HG03039 (cell line): ENCODE results near the gene CFAP46.
"Not testable (repeated sequence)": the region's sequence is repeated elsewhere in the genome, so short reads cannot be mapped to it uniquely, and the experiment has no call there.

ENCODE experiments used
- ATAC-seq: cut with Tn5 transposase; IDR thresholded peaks from one replicate; pipeline ENCODE4 v1.9.1; 2021; ENCODE audit warnings: mild to moderate bottlenecking, moderate library complexity; ENCODE audit not compliant: unreplicated experiment

CFAP46 gene

DNA sequence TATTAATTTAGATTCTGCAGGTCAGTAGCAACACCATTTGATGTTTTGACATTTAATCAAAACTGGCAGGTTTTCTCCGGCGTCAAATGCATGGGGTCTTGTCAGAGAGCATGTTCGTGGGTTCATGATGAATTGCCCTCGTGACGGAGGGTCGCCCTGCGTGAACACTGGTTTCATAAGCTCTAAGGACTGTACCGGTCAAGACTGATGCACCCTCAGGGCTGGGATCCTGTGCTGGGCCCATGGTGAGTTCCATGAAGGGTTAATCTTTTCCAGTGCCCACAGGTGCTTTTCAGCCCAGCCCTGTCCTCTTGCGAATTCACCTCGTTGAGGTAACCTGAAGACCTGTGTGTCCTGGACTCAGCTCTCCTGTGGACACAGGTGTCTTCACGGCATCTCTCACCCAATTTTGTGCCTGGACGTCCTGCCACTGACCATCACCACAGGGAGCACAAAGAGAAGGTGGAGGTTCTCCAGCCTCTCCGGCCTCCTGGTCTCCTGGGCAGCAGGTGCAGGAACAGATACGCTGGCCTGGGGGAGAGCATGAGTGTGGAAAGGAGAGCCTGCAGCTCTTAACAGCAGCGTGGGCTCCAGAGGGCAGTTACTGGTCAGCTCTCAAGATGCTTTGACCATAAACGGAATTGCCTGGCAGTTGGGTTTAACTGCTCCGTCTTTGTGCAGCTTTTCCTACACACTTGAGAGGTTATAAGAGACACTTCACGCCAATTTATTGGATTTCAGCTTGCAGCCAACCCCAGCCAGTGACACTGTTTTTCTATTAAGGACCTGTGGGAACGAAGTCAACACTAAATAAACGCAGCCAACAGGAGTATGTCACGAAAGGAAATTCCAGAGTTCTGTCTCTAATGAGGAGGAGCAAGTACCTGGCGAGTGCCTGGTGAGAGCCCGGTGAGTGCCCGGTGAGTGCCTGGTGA is 37.4 kb upstream of the CFAP46 start:
- no peak for ATAC-seq

DNA sequence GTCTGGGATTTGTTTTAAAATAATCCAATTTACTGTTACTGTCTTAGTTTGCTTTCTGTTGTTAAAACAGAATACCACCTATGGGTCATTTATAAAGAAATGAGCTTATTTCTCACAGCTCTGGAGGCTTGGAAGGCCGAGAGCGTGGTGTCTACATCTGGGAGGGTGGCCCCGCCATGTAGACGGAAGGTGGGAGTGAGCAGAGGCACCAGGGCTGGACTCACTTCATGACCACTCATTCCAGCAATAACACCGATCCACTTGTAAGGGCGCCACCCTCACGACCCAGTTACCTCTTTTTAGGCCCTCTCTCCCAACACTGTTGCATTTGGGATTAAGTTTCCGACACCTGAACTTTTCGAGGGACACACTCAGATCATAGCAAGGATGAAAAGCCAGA is 36.2 kb upstream of the CFAP46 start:
- ATAC-seq, result no peak

DNA sequence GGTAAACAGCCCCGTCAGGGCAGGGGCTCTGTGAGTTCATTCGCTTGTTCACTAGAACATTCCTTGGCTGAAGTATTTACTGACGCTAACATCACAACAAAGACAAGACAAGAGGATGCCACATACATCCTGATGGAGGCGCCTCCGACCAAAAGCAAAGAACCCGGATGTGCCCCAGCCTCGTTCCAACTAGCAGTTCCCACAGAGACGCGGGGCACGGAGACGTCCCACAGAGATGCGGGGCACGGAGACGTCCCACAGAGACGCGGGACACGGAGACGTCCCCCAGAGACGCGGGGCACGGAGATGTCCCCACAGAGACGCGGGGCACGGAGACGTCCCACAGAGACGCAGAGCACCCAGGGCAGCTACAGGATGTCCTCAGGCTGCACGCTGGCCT is 35.4 kb upstream of the CFAP46 start:
- no peak for ATAC-seq

- ATAC-seq, result no peak
Measured at GRCh38 chr10:132977076-132977475, 34.7 kb upstream of the CFAP46 start.

DNA sequence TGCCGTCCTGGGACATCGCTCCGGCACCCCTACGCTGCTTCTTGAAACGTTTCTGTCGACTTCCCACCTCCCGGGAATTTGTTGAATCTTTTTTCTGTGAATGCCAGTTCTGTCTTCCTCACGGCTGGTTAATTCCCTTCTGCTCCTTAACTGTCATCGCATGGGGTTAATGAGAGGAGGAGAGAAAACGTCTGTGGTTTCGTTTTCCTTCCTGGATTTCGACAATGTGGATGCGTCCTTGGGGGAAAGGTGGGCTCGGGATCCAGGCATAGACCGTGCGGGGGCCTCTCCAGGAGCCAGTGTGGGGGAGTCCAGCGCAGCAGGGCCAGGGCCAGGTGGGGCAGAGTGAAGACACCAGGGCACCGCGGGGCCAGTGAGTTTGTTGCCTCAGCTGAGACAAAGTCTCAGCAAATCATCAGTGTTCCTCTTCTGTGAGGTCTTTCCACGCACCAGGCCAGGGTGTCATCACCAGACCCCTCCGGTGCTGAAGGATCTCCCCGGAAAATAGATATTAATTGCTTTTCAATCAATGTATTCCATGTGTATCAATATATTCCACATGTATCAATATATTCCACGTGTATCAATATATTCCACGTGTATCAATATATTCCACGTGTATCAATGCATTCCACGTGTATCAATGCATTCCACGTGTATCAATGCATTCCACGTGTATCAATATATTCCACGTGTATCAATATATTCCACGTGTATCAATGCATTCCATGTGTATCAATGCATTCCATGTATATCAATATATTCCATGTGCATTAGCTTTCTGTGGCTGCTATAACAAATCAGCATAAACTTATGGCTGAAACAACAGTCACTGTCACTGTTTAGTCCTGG is 33.7 kb upstream of the CFAP46 start:
- no peak for ATAC-seq

DNA sequence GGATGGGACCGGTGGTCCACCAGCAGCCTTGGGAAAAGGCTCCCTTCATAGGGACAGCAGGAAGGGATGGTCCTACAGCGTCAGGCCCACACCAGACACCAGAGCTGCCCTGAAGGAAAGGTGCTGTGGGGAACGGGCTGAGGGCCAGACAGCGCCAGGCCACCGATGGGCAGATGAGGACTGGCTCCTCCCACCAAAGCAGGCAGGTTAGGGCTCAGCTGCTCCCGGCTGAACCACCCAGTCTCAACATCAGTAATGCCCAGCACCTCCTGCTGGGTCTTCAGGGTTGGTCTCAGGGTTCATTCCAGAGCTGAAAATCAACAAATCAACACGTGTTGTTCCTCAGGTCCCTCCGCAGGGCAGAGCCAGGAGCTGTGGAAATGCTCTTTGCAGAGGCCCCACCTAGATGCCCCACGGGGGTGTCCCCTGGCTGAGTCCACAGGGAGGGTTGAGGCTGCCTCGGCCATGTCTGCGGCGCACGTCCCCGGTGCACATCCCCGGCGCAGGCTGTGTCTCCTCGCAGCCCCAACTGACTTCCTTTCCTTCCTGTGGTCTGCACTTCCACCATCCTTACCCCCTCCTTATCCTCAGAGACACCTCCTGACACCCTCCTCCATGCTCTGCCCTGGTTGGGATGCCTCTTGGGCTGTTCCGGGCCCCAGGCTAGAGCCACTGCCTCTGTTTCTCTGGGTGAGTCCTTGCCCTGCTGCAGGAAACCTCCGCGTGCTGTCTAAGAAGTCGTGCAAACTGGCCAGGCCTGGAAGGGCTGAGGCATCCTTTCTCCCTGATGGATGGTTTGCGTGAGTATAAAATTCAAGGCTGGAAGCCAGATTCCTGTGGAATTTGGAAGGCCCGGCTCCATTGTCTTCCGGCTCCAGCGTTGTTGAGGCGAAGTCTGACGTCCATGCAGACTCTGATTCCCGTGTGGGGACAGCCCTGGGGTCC is 32.8 kb upstream of the CFAP46 start:
- no peak for ATAC-seq

- no peak for ATAC-seq
Measured at GRCh38 chr10:132974249-132974796, 32.0 kb upstream of the CFAP46 start.

GRCh38 chr10:132973903-132974241 is 31.5 kb upstream of the CFAP46 start:
- no peak for ATAC-seq

GRCh38 chr10:132972986-132973902 is 30.9 kb upstream of the CFAP46 start:
- ATAC-seq, result no peak

GRCh38 chr10:132972149-132972985 is 30.0 kb upstream of the CFAP46 start:
- no peak for ATAC-seq

DNA sequence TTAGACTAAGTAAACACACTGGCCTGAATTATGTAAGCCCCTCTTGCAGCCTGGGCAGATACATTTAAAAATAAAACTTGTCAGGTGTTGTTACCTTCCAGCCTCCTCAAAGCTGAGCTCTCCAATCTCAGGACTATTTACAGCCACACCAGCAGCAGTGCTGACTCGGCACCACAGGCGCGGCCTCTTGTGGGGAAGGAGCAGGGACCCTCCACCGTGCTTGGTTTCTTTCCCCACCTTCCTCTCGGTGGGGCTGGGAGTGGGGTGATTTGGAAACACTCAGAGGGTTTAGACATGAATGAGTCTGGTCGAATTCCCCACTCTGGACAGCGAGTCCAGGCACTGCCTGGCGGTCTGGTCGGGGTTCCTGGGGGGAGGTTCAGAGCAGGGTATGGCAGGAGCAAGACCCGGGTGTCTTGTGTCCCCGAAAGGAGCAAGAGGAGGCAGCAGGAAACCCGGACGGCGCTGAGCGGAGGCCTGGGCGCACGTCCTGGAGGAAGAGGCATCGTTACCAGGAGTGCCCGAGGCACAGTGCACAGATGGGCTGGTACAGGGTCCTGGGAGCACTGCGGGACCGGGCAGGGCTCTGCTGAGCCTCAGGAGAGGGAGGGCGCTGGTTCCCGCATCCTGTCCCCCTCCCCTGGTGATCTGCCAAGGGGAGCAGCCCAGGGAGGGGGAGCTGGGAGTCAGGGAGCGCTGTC is 29.2 kb upstream of the CFAP46 start:
- ATAC-seq, result no peak

DNA sequence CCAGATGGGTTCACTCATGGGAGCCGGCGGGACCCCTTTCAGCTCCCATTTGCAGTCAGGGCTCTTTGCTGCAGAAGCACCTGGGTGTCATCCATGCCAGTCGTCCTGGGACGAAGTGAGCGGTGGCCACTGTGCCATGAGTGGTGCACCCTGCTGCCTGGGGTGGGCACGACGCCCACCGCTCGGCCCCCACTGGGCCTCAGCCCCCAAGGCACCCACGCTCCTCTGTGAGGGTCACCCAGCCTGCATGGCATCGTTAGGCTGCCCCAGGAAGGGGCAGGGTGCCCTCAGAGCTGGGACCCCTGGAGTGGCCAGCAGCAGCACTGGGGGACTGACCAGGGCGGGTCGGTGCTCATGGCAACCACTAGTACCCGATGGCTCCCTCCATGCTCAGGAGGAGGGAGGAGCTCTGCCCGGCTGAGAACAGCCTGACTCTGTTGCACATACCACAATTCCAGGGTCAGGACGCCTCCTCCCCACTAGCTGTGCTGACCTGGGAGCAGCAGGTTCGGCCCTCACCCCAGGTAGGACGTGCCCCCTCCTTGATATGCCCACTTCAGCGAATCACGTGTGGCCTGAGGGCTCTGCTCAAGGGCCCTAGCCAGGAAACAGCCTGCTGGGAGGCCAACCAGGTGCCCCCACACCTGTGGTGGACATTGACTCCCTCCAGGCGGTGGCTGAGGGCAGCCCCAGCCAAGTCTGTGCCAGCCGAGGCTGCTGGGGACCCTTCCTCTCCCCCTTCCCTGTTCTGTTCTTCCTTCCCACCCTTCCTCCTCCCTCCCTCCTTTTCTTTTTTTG is 28.5 kb upstream of the CFAP46 start:
- no peak for ATAC-seq

GRCh38 chr10:132967540-132967939 is 25.2 kb upstream of the CFAP46 start:
- ATAC-seq, result no peak

GRCh38 chr10:132965411-132966057 is 23.2 kb upstream of the CFAP46 start:
- no peak for ATAC-seq

DNA sequence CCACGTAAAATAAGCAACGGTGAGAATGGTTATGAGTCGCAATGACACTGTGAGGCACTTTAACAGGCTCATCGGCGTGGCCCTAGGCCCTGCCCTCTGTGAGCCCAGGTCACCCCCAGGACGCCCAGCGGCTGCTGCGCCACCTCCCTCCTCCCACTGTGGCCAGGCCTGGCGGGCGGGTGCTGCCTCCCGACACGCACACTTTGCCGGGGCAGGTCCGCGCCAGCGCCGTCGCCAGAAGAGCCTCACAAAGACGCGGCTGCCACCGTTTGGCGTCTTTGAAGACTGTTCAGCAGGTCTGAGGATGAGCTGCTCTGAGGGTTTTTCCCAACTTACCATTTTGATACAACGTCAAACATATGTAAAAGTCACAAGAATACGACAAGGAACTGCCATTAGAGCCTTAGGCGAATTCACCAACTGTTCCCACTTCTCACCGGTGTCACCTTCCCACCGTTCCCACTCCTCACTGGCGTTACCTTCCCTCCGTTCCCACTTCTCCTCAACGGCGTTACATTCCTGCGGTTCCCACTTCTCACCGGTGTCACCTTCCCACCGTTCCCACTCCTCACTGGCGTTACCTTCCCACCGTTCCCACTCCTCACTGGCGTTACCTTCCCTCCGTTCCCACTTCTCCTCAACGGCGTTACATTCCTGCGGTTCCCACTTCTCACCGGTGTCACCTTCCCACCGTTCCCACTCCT is 22.5 kb upstream of the CFAP46 start:
- ATAC-seq, result not testable (repeated sequence)

- ATAC-seq, result no peak
Measured at GRCh38 chr10:132964231-132964630, 21.9 kb upstream of the CFAP46 start.
